ENCODE measurements around the gene RFPL2.

RFPL2 gene

GRCh38 chr22:32244547-32244946 is 39.7 kb upstream of the RFPL2 start:
- no peaks in the 10 kb centered on the region for H3K4me1 ChIP-seq

GRCh38 chr22:32240461-32240860 is 35.6 kb upstream of the RFPL2 start:
- no peak overlapping the region for H3K9ac ChIP-seq
- H3K79me2 ChIP-seq = no peaks in the 10 kb centered on the region
- no peaks in the 10 kb centered on the region for H3K9me3 ChIP-seq (ENCODE audit: control insufficient read depth, low read length)
- H3K4me3 ChIP-seq (ENCODE audit: low read depth, low read length) = no peak overlapping the region
- H3K4me2 ChIP-seq (ENCODE audit: low read length) = no peak overlapping the region
- H3K27me3 ChIP-seq (ENCODE audit: control insufficient read depth, insufficient read depth, low read length) = no peaks in the 10 kb centered on the region
- no peak for TF ChIP-seq CTCF (IDR thresholded peaks at IDR 0.05)
- no peaks in the 10 kb centered on the region for H3K4me1 ChIP-seq
- H3K36me3 ChIP-seq (ENCODE audit: control insufficient read depth, insufficient read depth, low read length) = no peaks in the 10 kb centered on the region
- H2AFZ ChIP-seq = no peak overlapping the region
- H3K27ac ChIP-seq = no peak overlapping the region

More at GRCh38 chr22:32244547-32244946, 39.7 kb upstream of the RFPL2 start:
- Histone ChIP-seq H3K9me3 (ENCODE audit: control insufficient read depth, low read length) (no peaks in the 10 kb centered on the region), H3K27ac (no peak overlapping the region), H3K4me2 (ENCODE audit: low read length) (no peak overlapping the region), H3K79me2 (no peaks in the 10 kb centered on the region), H3K36me3 (ENCODE audit: control insufficient read depth, insufficient read depth, low read length) (no peaks in the 10 kb centered on the region), H3K4me3 (ENCODE audit: low read depth, low read length) (no peak overlapping the region), H3K9ac (no peak overlapping the region), H3K27me3 (ENCODE audit: control insufficient read depth, insufficient read depth, low read length) (no peaks in the 10 kb centered on the region), H2AFZ (no peak overlapping the region)
- TF ChIP-seq CTCF (IDR thresholded peaks at IDR 0.05) = no peak

GRCh38 chr22:32237906-32238305 is 33.0 kb upstream of the RFPL2 start:
- Histone ChIP-seq H3K4me1 (no peaks in the 10 kb centered on the region), H3K27ac (no peak overlapping the region), H3K27me3 (ENCODE audit: control insufficient read depth, insufficient read depth, low read length) (no peaks in the 10 kb centered on the region), H3K9me3 (ENCODE audit: control insufficient read depth, low read length) (no peaks in the 10 kb centered on the region), H3K4me2 (ENCODE audit: low read length) (no peak overlapping the region), H3K9ac (no peak overlapping the region), H3K79me2 (no peaks in the 10 kb centered on the region), H3K36me3 (ENCODE audit: control insufficient read depth, insufficient read depth, low read length) (no peaks in the 10 kb centered on the region), H3K4me3 (ENCODE audit: low read depth, low read length) (no peak overlapping the region), H2AFZ (no peak overlapping the region)
- no peak for TF ChIP-seq CTCF (IDR thresholded peaks at IDR 0.05)

GRCh38 chr22:32236970-32237369 is 32.1 kb upstream of the RFPL2 start:
- H3K9me3 ChIP-seq (ENCODE audit: control insufficient read depth, low read length) = no peaks in the 10 kb centered on the region
- no peaks in the 10 kb centered on the region for H3K79me2 ChIP-seq
- H3K4me2 ChIP-seq (ENCODE audit: low read length) = no peak overlapping the region
- no peaks in the 10 kb centered on the region for H3K27me3 ChIP-seq (ENCODE audit: control insufficient read depth, insufficient read depth, low read length)
- no peak overlapping the region for H3K4me3 ChIP-seq (ENCODE audit: low read depth, low read length)
- no peak overlapping the region for H2AFZ ChIP-seq
- H3K4me1 ChIP-seq = no peaks in the 10 kb centered on the region
- H3K36me3 ChIP-seq (ENCODE audit: control insufficient read depth, insufficient read depth, low read length) = no peaks in the 10 kb centered on the region
- no peak overlapping the region for H3K9ac ChIP-seq
- TF ChIP-seq CTCF (IDR thresholded peaks at IDR 0.05) = no peak
- no peak overlapping the region for H3K27ac ChIP-seq

GRCh38 chr22:32233091-32233490 is 28.2 kb upstream of the RFPL2 start:
- no peak overlapping the region for H3K4me2 ChIP-seq (ENCODE audit: low read length)
- TF ChIP-seq CTCF (IDR thresholded peaks at IDR 0.05) = no peak
- no peaks in the 10 kb centered on the region for H3K79me2 ChIP-seq
- no peaks in the 10 kb centered on the region for H3K27me3 ChIP-seq (ENCODE audit: control insufficient read depth, insufficient read depth, low read length)
- H3K4me1 ChIP-seq = no peaks in the 10 kb centered on the region
- H3K36me3 ChIP-seq (ENCODE audit: control insufficient read depth, insufficient read depth, low read length) = no peaks in the 10 kb centered on the region
- H3K27ac ChIP-seq = no peak overlapping the region
- no peak overlapping the region for H2AFZ ChIP-seq
- H3K9ac ChIP-seq = no peak overlapping the region
- H3K4me3 ChIP-seq (ENCODE audit: low read depth, low read length) = no peak overlapping the region
- no peaks in the 10 kb centered on the region for H3K9me3 ChIP-seq (ENCODE audit: control insufficient read depth, low read length)
